ENCODE measurements around the gene SLCO4A1. TPM values are rescaled to one million over a fixed set of nuclear protein-coding genes. Genes with fewer than 3 reads are reported as not detected.

Gene SLCO4A1
- total RNA-seq, 2 donors from 2014 or later: 2.9 to 5.0 TPM

GRCh38 chr20:62705627-62706026, 63.3 kb downstream of the SLCO4A1 start:
- Mint-ChIP-seq H3K4me1 (no peaks in the 10 kb centered on the region), H3K27me3 (ENCODE audit: insufficient read depth) (peaks cover 41% of the 10 kb centered on the region), H3K4me3 (no peak overlapping the region), H3K36me3 (ENCODE audit: low read depth) (no peaks in the 10 kb centered on the region), H3K9me3 (no peaks in the 10 kb centered on the region), H3K27ac (no peak overlapping the region)
- TF ChIP-seq CTCF (conservative IDR thresholded peaks at IDR 0.05): no peak
- Histone ChIP-seq H3K9ac (ENCODE audit: extremely low read depth, low read length, poor library complexity, severe bottlenecking) (no peak overlapping the region), H3K9me3 (ENCODE audit: control insufficient read depth, low read length) (no peaks in the 10 kb centered on the region), H3K27ac (ENCODE audit: low read depth, low read length) (no peak overlapping the region), H3K36me3 (ENCODE audit: control insufficient read depth, insufficient read depth, low read length) (no peaks in the 10 kb centered on the region), H3K4me3 (ENCODE audit: low read length) (no peak overlapping the region), H3K4me1 (ENCODE audit: control insufficient read depth, insufficient read depth, low read length) (peaks cover 3% of the 10 kb centered on the region), H3K27me3 (ENCODE audit: control insufficient read depth, insufficient read depth, low read length, poor library complexity, severe bottlenecking) (peaks cover 39% of the 10 kb centered on the region)
- WGBS, 2 experiments (ENCODE audit: insufficient coverage in 1 of 2, insufficient read length in 1 of 2): 88 to 94% methylated on average over 16 of the region's 16 CpGs
- no peak for DNase-seq

- Histone ChIP-seq H3K4me1 (ENCODE audit: control insufficient read depth, insufficient read depth, low read length) (peaks cover 3% of the 10 kb centered on the region), H3K27me3 (ENCODE audit: control insufficient read depth, insufficient read depth, low read length, poor library complexity, severe bottlenecking) (peaks cover 45% of the 10 kb centered on the region), H3K4me3 (ENCODE audit: low read length) (no peak overlapping the region), H3K9ac (ENCODE audit: extremely low read depth, low read length, poor library complexity, severe bottlenecking) (no peak overlapping the region), H3K36me3 (ENCODE audit: control insufficient read depth, insufficient read depth, low read length) (no peaks in the 10 kb centered on the region), H3K27ac (ENCODE audit: low read depth, low read length) (no peak overlapping the region), H3K9me3 (ENCODE audit: control insufficient read depth, low read length) (no peaks in the 10 kb centered on the region)
- H3K27me3 Mint-ChIP-seq (ENCODE audit: insufficient read depth): peaks cover 46% of the 10 kb centered on the region
- H3K36me3 Mint-ChIP-seq (ENCODE audit: low read depth): no peaks in the 10 kb centered on the region
- H3K9me3 Mint-ChIP-seq: no peaks in the 10 kb centered on the region
- TF ChIP-seq CTCF (conservative IDR thresholded peaks at IDR 0.05): no peak
- WGBS, 2 experiments (ENCODE audit: insufficient coverage in 1 of 2, insufficient read length in 1 of 2): 89 to 91% methylated on average over 8 to 12 of the region's 12 CpGs
- DNase-seq: no peak
- no peaks in the 10 kb centered on the region for H3K4me1 Mint-ChIP-seq
- no peak overlapping the region for H3K27ac Mint-ChIP-seq
- no peak overlapping the region for H3K4me3 Mint-ChIP-seq
Observed at GRCh38 chr20:62706344-62706743, 64.0 kb downstream of the SLCO4A1 start.

DNA sequence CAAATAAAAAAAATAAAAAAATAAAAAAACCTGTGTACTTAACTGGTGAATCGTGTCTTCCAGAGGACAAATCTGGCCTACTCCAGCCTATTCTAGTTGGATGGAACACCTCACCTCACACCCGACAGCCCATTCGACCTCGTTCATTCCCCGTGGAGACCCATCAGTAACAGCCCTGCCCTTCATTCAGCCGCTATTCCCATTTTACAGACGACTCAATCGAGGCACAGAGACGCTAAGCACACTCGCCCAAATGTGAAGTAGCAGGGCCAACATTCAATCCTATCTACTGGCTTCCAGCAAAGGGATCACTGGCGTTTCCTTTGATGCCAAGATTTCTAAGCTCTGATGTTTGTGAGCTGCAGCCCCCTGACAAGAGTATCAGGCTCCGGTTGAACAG, 64.6 kb downstream of the SLCO4A1 start:
- WGBS, 2 experiments (ENCODE audit: insufficient coverage in 1 of 2, insufficient read length in 1 of 2): 90 to 96% methylated on average over 12 of the region's 12 CpGs
- no peak for TF ChIP-seq CTCF (conservative IDR thresholded peaks at IDR 0.05)
- no peaks in the 10 kb centered on the region for H3K36me3 Mint-ChIP-seq (ENCODE audit: low read depth)

More for the DNA sequence above, 64.6 kb downstream of the SLCO4A1 start:
- no peak overlapping the region for H3K27ac ChIP-seq (ENCODE audit: low read depth, low read length)
- H3K4me1 ChIP-seq (ENCODE audit: control insufficient read depth, insufficient read depth, low read length): peaks cover 3% of the 10 kb centered on the region
- Mint-ChIP-seq H3K4me1 (no peaks in the 10 kb centered on the region), H3K9me3 (no peaks in the 10 kb centered on the region), H3K27ac (no peak overlapping the region), H3K4me3 (no peak overlapping the region), H3K27me3 (ENCODE audit: insufficient read depth) (peaks cover 49% of the 10 kb centered on the region)
- no peaks in the 10 kb centered on the region for H3K36me3 ChIP-seq (ENCODE audit: control insufficient read depth, insufficient read depth, low read length)
- no peak overlapping the region for H3K4me3 ChIP-seq (ENCODE audit: low read length)
- peaks cover 49% of the 10 kb centered on the region for H3K27me3 ChIP-seq (ENCODE audit: control insufficient read depth, insufficient read depth, low read length, poor library complexity, severe bottlenecking)
- DNase-seq: no peak
- H3K9ac ChIP-seq (ENCODE audit: extremely low read depth, low read length, poor library complexity, severe bottlenecking): no peak overlapping the region
- no peaks in the 10 kb centered on the region for H3K9me3 ChIP-seq (ENCODE audit: control insufficient read depth, low read length)
